Fibroblast of lung (primary cell): Measurements from ENCODE around the gene NDST1.

Experiments used
- CTCF ChIP-seq, 2 donors: IDR thresholded peaks in 1 of 2; conservative IDR thresholded peaks in 1 of 2; 1 replicate in 1 of 2; 2 replicates in 1 of 2; pipeline ENCODE4 v1.5.1; 2011 to 2012; ENCODE audit warnings: low read length in 2 of 2, control low read depth in 1 of 2, inconsistent platforms in 1 of 2, low read depth in 1 of 2, mild to moderate bottlenecking in 1 of 2
- EZH2 ChIP-seq: IDR thresholded peaks from 2 replicates; pipeline ENCODE4 v1.5.1; 2012; ENCODE audit warnings: low read length, control low read depth, mild to moderate bottlenecking; ENCODE audit errors: missing control alignments

GRCh38 chr5:150562832-150563231, 54.9 kb downstream of the NDST1 start:
- TF ChIP-seq CTCF (conservative IDR thresholded peaks at IDR 0.05 in 1 of 2, IDR thresholded peaks at IDR 0.05 in 1 of 2; ENCODE audit: low read depth in 1 of 2, low read length in 2 of 2) (peak; percentile 38 to 56), EZH2 (no peak)
